IMR-90 (cell line): ENCODE data around the gene CCDC61. TPM values are rescaled to one million over a fixed set of nuclear protein-coding genes. Genes with fewer than 3 reads are reported as not detected.

ENCODE experiments used
- ATAC-seq: fragments of 200-7000 bp; cut with Tn5 transposase; 2 replicates; pipeline ENCODE4 v1.9.1; 2020; ENCODE audit warnings: low read depth, mild to moderate bottlenecking, moderate library complexity
- BruUV-seq: library from RNA; stranded (reverse); fragments of 400-500 nt; replicated peaks from 2 replicates; lab custom pipeline; 2021; lab: Mats Ljungman, UMichigan
- CTCF ChIA-PET: fragments of 300-600 bp; formaldehyde crosslinking; extraction: SDS; loops from one replicate; lab custom pipeline; 2021; ENCODE audit warnings: antibody characterized with exemption; lab: Yijun Ruan, JAX
- POLR2A ChIA-PET: fragments of 300-600 bp; sonication (Branson Sonifier 250); formaldehyde crosslinking; loops from one replicate; lab custom pipeline; 2022; ENCODE audit warnings: antibody characterized with exemption; ENCODE audit not compliant: unreplicated experiment; lab: Charles Lee
- DNase-seq: peaks from one replicate; pipeline ENCODE4 v3.0.0; 2013
- H2AFZ ChIP-seq: replicated peaks from 2 replicates; pipeline ENCODE3; 2013; ENCODE audit warnings: low read length, mild to moderate bottlenecking; ENCODE audit not compliant: poor library complexity
- H2AK5ac ChIP-seq: 2 replicates; pipeline ENCODE4 v1.6.1; 2013; ENCODE audit warnings: low read depth, low read length, inconsistent platforms
- H2AK9ac ChIP-seq: replicated peaks from 2 replicates; pipeline ENCODE3; 2013; ENCODE audit warnings: mild to moderate bottlenecking, low read depth, low read length, moderate library complexity; ENCODE audit not compliant: poor library complexity
- H2BK120ac ChIP-seq: 2 replicates; pipeline ENCODE4 v1.6.1; 2013; ENCODE audit warnings: low read depth, low read length, inconsistent platforms
- H2BK15ac ChIP-seq: 3 replicates; pipeline ENCODE4 v1.6.1; 2013; ENCODE audit warnings: low read depth, low read length, inconsistent platforms
- H2BK20ac ChIP-seq: 2 replicates; pipeline ENCODE4 v1.6.1; 2013; ENCODE audit warnings: low read depth, mild to moderate bottlenecking, inconsistent platforms, low read length, moderate library complexity
- H2BK5ac ChIP-seq: 2 replicates; pipeline ENCODE4 v1.6.1; 2013; ENCODE audit warnings: mild to moderate bottlenecking, low read depth, low read length, inconsistent platforms; ENCODE audit not compliant: poor library complexity, severe bottlenecking
- H3K14ac ChIP-seq: replicated peaks from 2 replicates; pipeline ENCODE4 v1.6.1; 2013; ENCODE audit warnings: low read depth, low read length, inconsistent platforms
- H3K18ac ChIP-seq: 2 replicates; pipeline ENCODE4 v1.6.1; 2013; ENCODE audit warnings: low read depth, low read length, control low read depth
- H3K23ac ChIP-seq: 2 replicates; pipeline ENCODE4 v1.6.1; 2013; ENCODE audit warnings: low read depth, low read length, inconsistent platforms
- H3K27ac ChIP-seq: 2 replicates; pipeline ENCODE4 v1.5.1; 2013; ENCODE audit warnings: mild to moderate bottlenecking, control low read depth, low read length; ENCODE audit not compliant: insufficient read depth
- H3K27me3 ChIP-seq: 2 replicates; pipeline ENCODE4 v1.6.1; 2013; ENCODE audit warnings: low read length; ENCODE audit not compliant: control insufficient read depth, insufficient read depth
- H3K36me3 ChIP-seq: 2 replicates; pipeline ENCODE4 v1.6.1; 2013; ENCODE audit warnings: low read length, mixed read lengths; ENCODE audit not compliant: control insufficient read depth, insufficient read depth
- H3K4ac ChIP-seq: 2 replicates; pipeline ENCODE4 v1.6.1; 2013; ENCODE audit warnings: low read depth, low read length, inconsistent platforms
- H3K4me1 ChIP-seq: 2 replicates; pipeline ENCODE4 v1.6.1; 2013; ENCODE audit warnings: low read length, mixed read lengths; ENCODE audit not compliant: control insufficient read depth, insufficient read depth
- H3K4me2 ChIP-seq: 2 replicates; pipeline ENCODE4 v1.6.1; 2013; ENCODE audit warnings: low read depth, mild to moderate bottlenecking, control low read depth, low read length, moderate library complexity
- H3K4me3 ChIP-seq: 2 replicates; pipeline ENCODE4 v1.5.1; 2013; ENCODE audit warnings: low read depth, mild to moderate bottlenecking, control low read depth, low read length, moderate library complexity; ENCODE audit not compliant: insufficient read depth
- H3K56ac ChIP-seq: 2 replicates; pipeline ENCODE4 v1.6.1; 2013; ENCODE audit warnings: low read length, inconsistent platforms; ENCODE audit not compliant: insufficient read depth; ENCODE audit errors: extremely low read depth
- H3K79me1 ChIP-seq, 2 experiments: 2 replicates each; pipeline ENCODE4 v1.6.1; 2013; ENCODE audit warnings: low read length in 2 of 2, inconsistent platforms in 1 of 2, low read depth in 1 of 2
- H3K9ac ChIP-seq: 2 replicates; pipeline ENCODE4 v1.6.1; 2013; ENCODE audit warnings: low read depth, low read length, control low read depth
- H3K9me1 ChIP-seq: 2 replicates; pipeline ENCODE4 v1.6.1; 2013; ENCODE audit warnings: low read length, inconsistent platforms; ENCODE audit not compliant: insufficient read depth
- H3K9me3 ChIP-seq: 2 replicates; pipeline ENCODE4 v1.6.1; 2013; ENCODE audit warnings: low read length; ENCODE audit not compliant: control insufficient read depth, insufficient read depth
- H4K20me1 ChIP-seq: 2 replicates; pipeline ENCODE4 v1.6.1; 2013; ENCODE audit warnings: low read length, inconsistent platforms; ENCODE audit not compliant: insufficient read depth
- H4K5ac ChIP-seq: 2 replicates; pipeline ENCODE4 v1.6.1; 2013; ENCODE audit warnings: mild to moderate bottlenecking, low read depth, low read length, control low read depth
- H4K8ac ChIP-seq, 2 experiments: 2 replicates each; pipeline ENCODE4 v1.6.1; 2013; ENCODE audit warnings: low read depth in 2 of 2, low read length in 2 of 2, control low read depth in 1 of 2, inconsistent platforms in 1 of 2
- H4K91ac ChIP-seq: 2 replicates; pipeline ENCODE4 v1.6.1; 2013; ENCODE audit warnings: low read depth, low read length, inconsistent platforms; ENCODE audit not compliant: insufficient read depth
- CEBPB ChIP-seq: IDR thresholded peaks from 2 replicates; pipeline ENCODE4 v1.6.1; 2012; ENCODE audit warnings: low read depth, low read length, improper control_type of control experiment
- SMC3 ChIP-seq: fragments of 150-350 bp; IDR thresholded peaks from 2 replicates; pipeline ENCODE4 v1.6.1; 2016; ENCODE audit warnings: low read depth, mild to moderate bottlenecking, antibody characterized with exemption, low read length, moderate library complexity
- WGBS, 2 experiments: methylation state at CpG; one replicate each; pipeline versions ENCODE4 v1.1.5 to v1.1.7; 2013; ENCODE audit warnings: missing lambda C conversion rate in 2 of 2; ENCODE audit not compliant: insufficient read length in 1 of 2; ENCODE audit errors: extremely low coverage in 2 of 2; 5-methylcytosine and 5-hydroxymethylcytosine counted together
- dilution Hi-C: fragments of 300-500 bp; cut with HindIII; formaldehyde crosslinking; loops from one replicate; pipeline ENCODE4 v1.14.3; 2018; ENCODE audit warnings: low sequenced_read_pairs; ENCODE audit not compliant: unreplicated experiment
- in situ Hi-C: fragments of 300-500 bp; cut with MboI; formaldehyde crosslinking; loops from 3 replicates; pipeline ENCODE4 v1.14.3; 2019; ENCODE audit warnings: low sequenced_read_pairs, inconsistent platforms, mixed read lengths
- intact Hi-C: fragments of 100-400 bp; cut with micrococcal nuclease; formaldehyde crosslinking; loops from 2 replicates; pipeline ENCODE4 v1.10.0; 2022
- polyA plus RNA-seq, 3 experiments: library from polyadenylated mRNA; depleted of rRNA; stranded (reverse); fragments of >200 nt; gene quantifications; 2 replicates each; pipeline ENCODE4 v1.2.3, GENCODE V29; 2012; ENCODE audit warnings: low replicate concordance in 1 of 3
- total RNA-seq: library from RNA; depleted of rRNA; stranded (reverse); fragments of >200 nt; gene quantifications from 2 replicates; pipeline ENCODE4 v1.2.3, GENCODE V29; 2012

CCDC61 gene
- total and polyA plus RNA-seq, 2 of the 4 experiments (the other 2 are of a cell fraction) = 3.2 to 9.1 TPM

- no peak for DNase-seq
- peak overlapping the region; percentile 17 for H2BK5ac ChIP-seq
- dilution Hi-C loops (no loop called here), in situ Hi-C loops (no loop called here), intact Hi-C loops (loop anchor here (10.0 kb wide), 1 partner anchor 70 kb away; no protein-coding TSS in a partner anchor)
- peak overlapping the region; percentile 88 for H2AFZ ChIP-seq
- H3K9me1 ChIP-seq = peaks cover 7% of the 10 kb centered on the region
- H2BK20ac ChIP-seq = no peak overlapping the region
- H3K9me3 ChIP-seq = no peaks in the 10 kb centered on the region
- ChIA-PET CTCF (interaction anchor here (0.6 to 1.6 kb wide), 3 partner anchors 15 to 67 kb away, joined by 3 to 7 read pairs (median 4); no protein-coding TSS in a partner anchor), POLR2A (no interaction called here)
- no peak overlapping the region for H2BK120ac ChIP-seq
- peak overlapping the region; percentile 30; the same call in 1 of the 2 replicates for H3K14ac ChIP-seq
- peaks cover 2% of the 10 kb centered on the region; the same call in 1 of the 2 replicates for H3K36me3 ChIP-seq
- no peak overlapping the region for H2AK9ac ChIP-seq
- peaks cover 2% of the 10 kb centered on the region; the same call in 1 of the 2 replicates for H3K4me1 ChIP-seq
- peak overlapping the region; percentile 51 for H3K4me3 ChIP-seq
- H2BK15ac ChIP-seq = no peak overlapping the region
- H3K4ac ChIP-seq = peak overlapping the region; percentile 58
- peak; percentile 15 for ATAC-seq
- no peak overlapping the region for H3K23ac ChIP-seq
- peak overlapping the region; percentile 81 for H3K4me2 ChIP-seq
- H3K18ac ChIP-seq = no peak overlapping the region
- no CpG with 5 or more reads among the region's 8 CpGs for WGBS, 2 experiments
- no peak overlapping the region for H2AK5ac ChIP-seq
- no TSS peak for BruUV-seq
- H4K91ac ChIP-seq = no peak overlapping the region
- peaks cover 4% of the 10 kb centered on the region; the same call in 1 of the 2 replicates for H4K20me1 ChIP-seq
- TF ChIP-seq SMC3 (no peak), CEBPB (peak; percentile 78)
- H4K8ac ChIP-seq = peak overlapping the region; percentile 43 to 86
- H4K5ac ChIP-seq = peak overlapping the region; percentile 10
- no peak overlapping the region for H3K27ac ChIP-seq
- peaks cover 4% of the 10 kb centered on the region for H3K27me3 ChIP-seq
- H3K9ac ChIP-seq = peak overlapping the region; percentile 44; the same call in 1 of the 2 replicates
- peaks cover 10 to 27% of the 10 kb centered on the region in 2 experiments for H3K79me1 ChIP-seq
- no peak overlapping the region; the same call in 1 of the 2 replicates for H3K56ac ChIP-seq
Measured at GRCh38 chr19:45994456-45994997, 740 bp upstream of the CCDC61 start.
